ES-I3 (cell line): ENCODE results near the gene TSFM.

ENCODE experiments used
- H3K36me3 ChIP-seq: 2 replicates; pipeline ENCODE4 v1.6.1; 2013; ENCODE audit warnings: mild to moderate bottlenecking, low read length, control low read depth, moderate library complexity; ENCODE audit not compliant: insufficient read depth
- H3K4me1 ChIP-seq: 2 replicates; pipeline ENCODE4 v1.6.1; 2013; ENCODE audit warnings: mild to moderate bottlenecking, control low read depth, low read length; ENCODE audit not compliant: insufficient read depth
- H3K9ac ChIP-seq: 2 replicates; pipeline ENCODE4 v1.6.1; 2013; ENCODE audit warnings: low read depth, mild to moderate bottlenecking, low read length, moderate library complexity
- H3K9me3 ChIP-seq: 2 replicates; pipeline ENCODE4 v1.6.1; 2013; ENCODE audit warnings: mild to moderate bottlenecking, low read length, moderate library complexity; ENCODE audit not compliant: control insufficient read depth, insufficient read depth

The TSFM gene

DNA sequence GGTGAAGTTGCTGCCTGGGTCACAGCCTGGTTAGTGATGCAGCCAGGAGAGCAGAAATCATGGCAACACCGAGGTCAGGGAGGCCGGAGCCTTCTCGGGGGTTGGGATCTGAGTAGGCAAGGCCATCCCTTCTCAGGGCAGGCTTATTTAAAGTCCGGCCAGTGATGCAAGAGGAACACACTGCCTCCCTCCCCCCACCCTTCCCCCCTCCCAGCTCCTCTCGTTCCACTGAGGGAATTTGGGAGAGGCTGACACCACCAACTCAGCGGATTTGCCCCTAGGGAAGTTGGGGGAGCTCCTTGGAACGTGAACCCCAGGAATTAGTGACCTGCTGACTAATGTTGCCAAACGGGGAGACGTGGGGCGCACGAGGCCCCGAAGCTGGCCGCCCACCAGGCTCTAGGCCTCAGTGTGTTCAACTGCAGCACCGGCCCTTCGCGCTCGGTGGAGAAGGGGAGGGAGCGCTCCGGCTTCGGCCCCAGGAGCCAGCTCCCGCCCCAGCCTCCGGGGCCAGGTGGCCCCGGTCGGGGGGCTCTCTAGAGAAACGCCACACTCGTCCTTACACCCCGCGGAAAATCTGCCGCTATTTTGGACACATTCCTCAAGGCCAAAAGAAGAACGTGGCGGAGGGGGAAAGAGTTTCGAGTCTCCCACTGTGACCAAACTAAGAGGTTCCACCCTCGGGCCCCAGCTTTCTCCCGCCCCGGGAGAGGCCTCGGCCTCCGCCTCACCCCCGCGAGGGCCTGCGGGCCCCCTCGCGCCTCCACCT lies 62.3 kb downstream of the TSFM start:
- Histone ChIP-seq H3K9ac (peak overlapping the region; percentile 95), H3K9me3 (no peaks in the 10 kb centered on the region), H3K36me3 (no peaks in the 10 kb centered on the region), H3K4me1 (peaks cover 51% of the 10 kb centered on the region)

- Histone ChIP-seq H3K4me1 (peaks cover 43% of the 10 kb centered on the region), H3K9me3 (no peaks in the 10 kb centered on the region), H3K36me3 (no peaks in the 10 kb centered on the region), H3K9ac (peak overlapping the region; percentile 95)
Measured at GRCh38 chr12:57845478-57846284, 63.1 kb downstream of the TSFM start.

DNA sequence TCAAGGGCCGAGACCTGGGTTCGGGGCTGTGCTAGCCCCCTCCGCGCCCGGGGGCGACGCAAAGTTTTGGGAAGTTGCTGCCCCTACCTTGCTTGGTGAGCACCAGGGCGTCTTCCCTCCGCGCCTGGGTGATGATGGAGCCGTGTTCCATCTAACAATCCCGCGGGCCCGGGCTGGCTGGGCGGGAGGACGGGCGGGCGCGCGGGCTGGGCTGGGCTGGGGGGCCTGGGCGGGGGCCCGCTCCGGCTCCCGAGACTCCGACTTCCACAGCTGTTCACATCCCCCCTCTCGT lies 63.6 kb downstream of the TSFM start:
- Histone ChIP-seq H3K9me3 (no peaks in the 10 kb centered on the region), H3K4me1 (peaks cover 39% of the 10 kb centered on the region), H3K36me3 (no peaks in the 10 kb centered on the region), H3K9ac (peak overlapping the region; percentile 95)

DNA sequence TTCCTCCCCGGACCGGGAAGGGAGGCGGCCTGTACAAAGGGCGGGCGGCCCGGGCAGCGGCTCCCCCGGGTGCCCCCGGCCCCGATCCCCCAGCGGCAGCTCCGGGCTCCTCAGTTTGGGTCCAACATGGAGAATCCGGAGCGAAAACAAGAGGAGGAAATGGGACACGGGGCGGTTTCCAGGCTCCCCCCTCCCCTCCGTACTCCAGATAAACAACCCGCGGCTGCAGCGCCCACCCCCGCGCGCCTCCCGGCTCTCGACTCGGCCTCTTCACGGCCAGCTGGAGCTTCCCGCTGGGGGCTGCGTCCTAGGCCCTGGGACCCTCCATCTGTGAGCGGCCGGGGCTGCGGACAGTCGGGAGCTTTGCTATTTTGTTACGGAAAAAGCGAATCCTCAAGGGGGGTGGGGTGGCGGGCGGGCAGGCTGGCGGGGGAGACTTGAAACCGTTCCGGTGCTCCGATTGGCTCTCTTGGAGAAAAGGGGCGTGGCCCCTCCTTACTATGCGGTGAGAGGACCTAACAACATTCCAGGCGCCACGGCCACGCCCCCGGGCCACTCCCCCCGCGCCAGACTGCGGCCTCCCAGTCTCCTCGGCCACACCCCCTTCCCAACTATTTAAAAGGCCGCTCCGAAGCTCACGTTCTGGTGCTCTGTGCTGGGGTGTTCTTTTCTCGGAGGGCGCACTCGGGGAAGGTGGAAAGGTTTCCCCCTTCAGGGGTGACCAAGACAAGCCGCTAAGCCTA lies 64.2 kb downstream of the TSFM start, which contains the start of gene CTDSP2:
TSS of gene CTDSP2 (minus strand) at position 153 of the 743 bp plus-strand sequence. CDS start 294 bp downstream, outside the sequence.
- Histone ChIP-seq H3K4me1 (peaks cover 39% of the 10 kb centered on the region), H3K36me3 (no peaks in the 10 kb centered on the region)

More for the DNA sequence above, 64.2 kb downstream of the TSFM start, which contains the start of gene CTDSP2:
- Histone ChIP-seq H3K9me3 (no peaks in the 10 kb centered on the region), H3K9ac (peak within 1 kb of the TSS; percentile 95)
